Small intestine (tissue), 7 donors: ENCODE data around the gene MED26. TPM values are rescaled to one million over a fixed set of nuclear protein-coding genes. Genes with fewer than 3 reads are reported as not detected.
"Not testable (repeated sequence)": the region's sequence is repeated elsewhere in the genome, so short reads cannot be mapped to it uniquely, and the experiment has no call there.

Source experiments
- DNase-seq, 2 donors: peaks; one replicate each; pipeline versions ENCODE4 v3.0.0 to v3.0.0-alpha.2; 2013
- FAIRE-seq: peaks from 2 replicates; lab custom pipeline; 2012; peaks lifted over from hg19 to GRCh38; lab: Jason Lieb, UNC
- H3K27ac ChIP-seq, 3 donors: one replicate each; pipeline ENCODE4 v1.5.1; 2013; ENCODE audit warnings: low read length in 2 of 3, mild to moderate bottlenecking in 2 of 3, control low read depth in 1 of 3, inconsistent platforms in 1 of 3, low read depth in 1 of 3, moderate library complexity in 1 of 3
- H3K27me3 ChIP-seq, 3 donors: one replicate each; pipeline ENCODE4 v1.6.1; 2013; ENCODE audit warnings: low read length in 3 of 3, inconsistent platforms in 1 of 3; ENCODE audit not compliant: control insufficient read depth in 3 of 3, insufficient read depth in 3 of 3
- H3K36me3 ChIP-seq, 3 donors: one replicate each; pipeline ENCODE4 v1.6.1; 2013; ENCODE audit warnings: low read length in 3 of 3, inconsistent platforms in 1 of 3, low read depth in 1 of 3, mild to moderate bottlenecking in 1 of 3, moderate library complexity in 1 of 3; ENCODE audit not compliant: control insufficient read depth in 3 of 3, insufficient read depth in 2 of 3
- H3K4me1 ChIP-seq, 3 donors: one replicate each; pipeline ENCODE4 v1.6.1; 2013; ENCODE audit warnings: low read length in 2 of 3, inconsistent platforms in 1 of 3, low read depth in 1 of 3, mild to moderate bottlenecking in 1 of 3, moderate library complexity in 1 of 3; ENCODE audit not compliant: control insufficient read depth in 3 of 3, insufficient read depth in 2 of 3
- H3K4me3 ChIP-seq, 3 donors: one replicate each; pipeline ENCODE4 v1.5.1; 2013; ENCODE audit warnings: low read length in 3 of 3, control low read depth in 1 of 3, inconsistent platforms in 1 of 3, low read depth in 1 of 3, mild to moderate bottlenecking in 1 of 3, moderate library complexity in 1 of 3
- H3K9me3 ChIP-seq, 2 donors: one replicate each; pipeline ENCODE4 v1.6.1; 2013; ENCODE audit warnings: low read depth in 1 of 2, low read length in 1 of 2; ENCODE audit not compliant: control insufficient read depth in 2 of 2, insufficient read depth in 1 of 2
- WGBS, 3 donors: extraction: QIAGEN DNeasy Blood & Tissue Kit; methylation state at CpG; one replicate each; pipeline ENCODE4 v1.1.7; 2013; 5-methylcytosine and 5-hydroxymethylcytosine counted together
- polyA plus RNA-seq, 4 donors: library from polyadenylated mRNA; stranded (reverse) in 3 of 4; unstranded in 1 of 4; fragments of 200-250 nt in 3 of 4; fragments of 120-200 nt in 1 of 4; gene quantifications; one replicate each; pipeline versions ENCODE4 v1.2.1 to v1.2.3, GENCODE V29; 2013
- donor health status: healthy with polysubstance abuse.
- donor health status: control.
- donor health status: control.
- donor health status: Bipolar disorder and iron deficiency.
- donor health status: healthy.

Gene MED26
- polyA plus RNA-seq, 4 donors, result 4.6 to 7.9 (median 5.4) TPM

DNA sequence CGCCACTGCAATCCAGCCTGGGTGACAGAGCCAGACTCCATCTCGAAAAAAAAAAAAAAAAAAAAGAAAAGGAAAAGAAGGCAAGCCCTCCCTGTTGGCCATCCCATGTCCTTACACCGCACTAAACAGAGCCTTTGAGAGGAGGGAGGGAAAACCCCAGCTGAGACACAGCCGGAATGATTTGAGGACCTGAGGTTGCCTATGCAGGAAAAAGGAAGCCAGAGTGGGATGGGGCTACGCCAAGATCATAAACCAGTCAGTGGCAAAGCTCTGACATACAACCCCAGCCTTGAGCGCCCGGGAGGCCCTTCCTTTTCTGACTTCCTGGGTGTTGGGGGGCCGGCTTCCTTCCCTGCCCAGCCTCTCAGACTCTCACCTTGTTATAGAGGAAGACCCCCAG, 73.2 kb downstream of the MED26 start:
- DNase-seq (no peak), FAIRE-seq (no peak)
- H3K27me3 ChIP-seq, result no peaks in the 10 kb centered on the region
- no peaks in the 10 kb centered on the region for H3K4me1 ChIP-seq
- peaks cover 5 to 54% (median 16%) of the 10 kb centered on the region in 3 donors for H3K36me3 ChIP-seq
- H3K4me3 ChIP-seq, result no peak overlapping the region
- H3K9me3 ChIP-seq, result no peaks in the 10 kb centered on the region
- 81 to 92% (median 91%) methylated on average over 8 of the region's 8 CpGs for WGBS, 3 donors
- H3K27ac ChIP-seq, result no peak overlapping the region

DNA sequence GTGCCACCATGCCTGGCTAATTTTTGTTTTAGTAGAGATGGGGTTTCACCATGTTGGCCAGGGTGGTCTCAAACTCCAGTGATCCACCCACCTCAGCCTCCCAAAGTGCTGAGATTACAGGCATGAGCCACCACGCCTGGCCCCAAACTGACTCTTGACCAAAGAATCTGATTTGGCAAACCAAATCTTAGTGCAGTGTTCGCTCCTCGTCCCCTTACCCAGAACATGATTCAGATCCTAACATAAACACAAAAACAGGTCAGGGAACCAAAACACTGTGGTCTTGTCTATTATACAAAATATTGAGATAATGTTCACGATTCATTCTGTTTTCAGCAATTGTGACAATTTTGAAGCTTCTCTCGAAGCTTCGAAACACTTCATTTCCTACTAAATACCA, 76.1 kb downstream of the MED26 start:
- FAIRE-seq, result not testable (repeated sequence)

DNA sequence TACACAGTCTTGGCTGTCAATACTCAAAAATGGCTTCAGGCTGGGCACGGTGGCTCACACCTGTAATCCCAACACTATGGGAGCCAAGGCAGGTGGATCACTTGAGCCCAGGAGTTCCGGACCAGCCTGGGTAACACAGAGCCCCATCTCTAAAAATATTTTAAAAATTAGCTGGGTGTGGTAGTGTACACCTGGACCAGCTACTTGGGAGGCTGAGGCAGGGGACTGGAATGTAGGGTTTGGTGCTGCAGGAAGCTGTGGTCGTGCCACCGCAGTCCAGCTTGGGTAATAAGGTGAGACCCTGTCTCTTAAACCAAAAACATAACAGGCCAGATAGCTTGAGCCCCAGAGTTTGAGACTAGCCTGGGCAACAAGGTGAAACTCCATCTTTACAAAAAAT, 79.0 kb downstream of the MED26 start:
- Histone ChIP-seq H3K27ac (no peak overlapping the region), H3K9me3 (no peaks in the 10 kb centered on the region), H3K4me1 (no peaks in the 10 kb centered on the region), H3K4me3 (no peak overlapping the region), H3K36me3 (peaks cover 0 to 23% (median 11%) of the 10 kb centered on the region in 3 donors), H3K27me3 (no peaks in the 10 kb centered on the region)
- FAIRE-seq (no peak), DNase-seq (no peak)
- WGBS, 3 donors, result 91 to 97% (median 93%) methylated on average over 4 of the region's 4 CpGs

More for the DNA sequence above, 76.1 kb downstream of the MED26 start:
- H3K4me3 ChIP-seq, DNase-seq, H3K9me3 ChIP-seq, H3K27ac ChIP-seq, H3K4me1 ChIP-seq, H3K27me3 ChIP-seq: not testable (repeated sequence)
- peaks cover 0 to 50% (median 14%) of the 10 kb centered on the region in 3 donors for H3K36me3 ChIP-seq
- WGBS, 3 donors, result 94 to 98% (median 95%) methylated on average over 6 of the region's 6 CpGs

DNA sequence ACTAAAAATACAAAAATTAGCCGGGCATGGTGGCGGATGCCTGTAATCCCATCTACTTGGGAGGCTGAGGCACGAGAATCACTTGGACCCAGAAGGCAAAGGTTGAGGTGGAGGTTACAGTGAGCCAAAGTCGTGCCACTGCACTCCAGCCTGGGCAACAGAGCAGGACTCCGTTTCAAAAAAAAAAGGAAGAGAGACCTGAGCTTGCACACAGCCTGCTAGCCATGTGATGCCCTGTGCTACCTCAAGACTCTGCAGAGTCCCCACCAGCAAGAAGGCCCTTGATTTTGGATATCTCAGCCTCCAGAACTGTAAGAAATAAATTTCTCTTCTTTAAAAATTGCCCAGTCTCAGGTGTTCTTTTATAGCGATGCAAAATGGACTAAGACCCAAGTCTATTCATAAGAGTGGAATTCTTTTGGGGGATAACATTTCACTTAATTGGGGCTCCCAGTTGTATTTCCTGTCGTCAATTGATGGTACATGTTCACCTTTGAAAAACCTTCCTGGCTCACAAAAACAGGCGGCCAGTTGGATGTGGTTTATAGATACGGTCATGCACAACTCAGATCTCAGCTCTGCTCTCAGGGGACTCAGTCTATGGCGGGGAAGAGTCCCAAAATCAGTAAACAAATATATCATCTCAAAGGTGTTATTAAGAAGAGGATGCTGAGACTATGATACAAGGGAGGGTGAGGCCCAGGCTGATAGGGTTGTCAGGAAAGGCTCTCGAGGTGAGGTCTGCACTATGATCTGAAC, 83.4 kb downstream of the MED26 start:
- Histone ChIP-seq H3K27ac (no peak overlapping the region), H3K9me3 (no peaks in the 10 kb centered on the region), H3K4me1 (peaks cover 0 to 10% (median 3%) of the 10 kb centered on the region in 3 donors), H3K27me3 (no peaks in the 10 kb centered on the region), H3K4me3 (no peak overlapping the region), H3K36me3 (peaks cover 0 to 14% (median 0%) of the 10 kb centered on the region in 3 donors)
- WGBS, 3 donors, result 84 to 90% (median 85%) methylated on average over 11 of the region's 11 CpGs
- FAIRE-seq, result no peak
- no peak for DNase-seq

DNA sequence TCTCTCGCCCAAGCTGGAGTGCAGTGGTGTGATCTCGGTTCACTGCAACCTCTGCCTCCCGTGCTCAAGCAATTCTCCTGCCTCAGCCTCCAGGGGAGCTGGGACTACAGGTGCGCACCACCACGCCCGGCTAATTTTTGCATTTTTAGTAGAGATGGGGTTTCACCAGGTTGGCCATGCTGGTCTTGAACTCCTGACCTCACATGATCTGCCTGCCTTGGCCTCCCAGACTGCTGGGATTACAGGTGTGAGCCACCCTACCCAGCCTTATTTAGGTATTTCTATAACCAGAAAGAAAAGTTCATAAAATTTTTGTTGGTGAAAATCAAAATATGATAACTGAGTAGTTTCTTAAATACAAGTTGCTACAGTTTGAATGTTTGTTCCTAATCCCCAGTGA, 84.3 kb downstream of the MED26 start:
- 69 to 80% (median 73%) methylated on average over 6 of the region's 6 CpGs for WGBS, 3 donors
- not testable (repeated sequence) for FAIRE-seq
- peak overlapping the region in 1 of 3 donors; percentile 93 for H3K4me3 ChIP-seq

DNA sequence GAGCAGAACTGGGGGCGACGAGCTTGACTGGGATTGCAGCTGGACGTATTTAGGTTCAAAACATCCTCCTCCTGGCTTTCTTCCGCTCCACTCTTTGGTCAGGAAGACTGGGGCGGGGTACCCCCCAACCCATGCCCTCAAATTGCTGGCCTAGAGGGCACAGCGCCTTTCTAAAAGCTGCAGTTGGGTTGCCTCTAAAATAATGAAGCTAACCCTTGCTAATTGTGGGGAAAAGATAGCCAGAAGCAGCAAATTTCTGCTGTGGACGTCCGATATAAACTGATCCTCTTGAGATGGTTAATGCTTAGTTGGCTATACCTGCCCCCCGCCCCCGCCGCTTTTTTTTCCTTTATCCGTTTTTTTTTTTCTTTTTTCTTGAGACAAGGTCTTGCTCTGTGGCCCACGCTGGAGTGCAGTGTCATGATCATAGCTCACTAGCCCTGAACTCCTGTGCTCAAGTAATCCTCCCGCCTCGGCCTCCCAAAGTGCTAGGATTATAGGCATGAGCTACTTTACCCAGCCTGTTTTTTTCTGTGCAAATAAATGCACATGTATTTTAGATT, 85.0 kb downstream of the MED26 start:
- peak overlapping the region; percentile 33 to 93 (median 83) for H3K27ac ChIP-seq
- H3K4me3 ChIP-seq, result peak overlapping the region; percentile 90 to 93 (median 93)
- peaks cover 0 to 25% (median 0%) of the 10 kb centered on the region in 3 donors for H3K36me3 ChIP-seq
- peaks cover 0 to 11% (median 3%) of the 10 kb centered on the region in 3 donors for H3K4me1 ChIP-seq
- FAIRE-seq (no peak), DNase-seq (peak in 1 of 2 donors; percentile 9)
- H3K27me3 ChIP-seq, result no peaks in the 10 kb centered on the region
- no peaks in the 10 kb centered on the region for H3K9me3 ChIP-seq
- 2 to 3% (median 2%) methylated on average over 15 of the region's 15 CpGs for WGBS, 3 donors

More for the DNA sequence above, 84.3 kb downstream of the MED26 start:
- peaks cover 0 to 11% (median 3%) of the 10 kb centered on the region in 3 donors for H3K4me1 ChIP-seq
- H3K36me3 ChIP-seq, result peaks cover 0 to 20% (median 0%) of the 10 kb centered on the region in 3 donors
- not testable (repeated sequence) for H3K9me3 ChIP-seq, DNase-seq, H3K27ac ChIP-seq, H3K27me3 ChIP-seq

DNA sequence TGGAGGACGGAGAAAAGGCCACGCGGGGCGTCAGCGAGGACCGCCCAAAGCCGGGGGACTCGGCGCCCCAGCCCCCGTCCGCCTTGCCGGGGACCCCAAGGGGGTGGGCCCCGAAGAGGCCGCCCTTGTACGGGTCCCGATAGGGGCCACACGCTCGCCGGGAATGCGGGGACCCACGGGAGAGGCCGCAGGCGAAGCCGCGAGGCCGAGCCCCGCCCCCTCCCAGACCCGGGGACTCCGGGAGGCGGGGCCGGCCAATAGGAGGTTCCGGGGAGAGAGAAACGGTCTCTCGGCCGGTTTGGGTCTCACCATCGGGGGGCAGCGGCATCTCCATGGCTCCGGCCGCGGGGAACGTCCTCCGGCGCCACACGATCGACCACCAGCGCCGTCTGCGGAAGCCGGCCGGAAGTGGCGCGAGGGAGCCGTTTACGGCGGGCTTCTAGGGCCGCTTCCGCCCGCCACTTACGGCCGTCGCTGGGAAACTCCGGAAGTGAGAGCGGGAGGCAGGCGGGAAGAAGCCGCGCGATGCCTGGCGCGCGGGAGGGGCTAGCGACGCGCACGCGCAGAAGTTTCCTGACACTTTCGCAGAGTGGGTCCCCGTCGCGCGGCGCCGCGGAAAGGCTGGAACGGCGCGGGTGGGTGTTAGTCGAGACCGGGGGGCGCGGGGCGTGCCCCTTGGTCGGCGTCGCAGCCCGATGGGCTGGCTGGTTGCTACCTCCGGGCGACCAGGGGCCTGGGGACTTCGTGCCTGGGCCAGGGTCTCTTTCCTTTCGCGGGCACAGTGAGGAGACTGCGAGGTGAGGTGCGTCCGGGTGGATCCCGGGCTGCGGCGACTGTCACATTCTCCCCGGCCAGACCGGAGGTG, 85.7 kb downstream of the MED26 start, which contains the start of gene CHERP:
Gene CHERP, minus strand, starts transcription at position 393 of the 865 bp plus-strand sequence. Its CDS starts 59 bp downstream, at position 334.
- DNase-seq, result peak; percentile 95 to 98
- no peak for FAIRE-seq
- WGBS, 3 donors, result 0% methylated on average over 84 to 108 of the region's 108 CpGs
- Histone ChIP-seq H3K4me3 (peak within 1 kb of the TSS; percentile 90 to 93 (median 93)), H3K4me1 (peaks cover 0 to 11% (median 3%) of the 10 kb centered on the region in 3 donors), H3K36me3 (peaks cover 0 to 32% (median 2%) of the 10 kb centered on the region in 3 donors), H3K27me3 (no peaks in the 10 kb centered on the region), H3K9me3 (no peaks in the 10 kb centered on the region), H3K27ac (peak within 1 kb of the TSS; percentile 33 to 93 (median 83))
